ENCODE results near the gene CYS1.
"Not testable (repeated sequence)": the region's sequence is repeated elsewhere in the genome, so short reads cannot be mapped to it uniquely, and the experiment has no call there.

CYS1 gene

GRCh38 chr2:10041711-10042110 lies 38.5 kb downstream of the CYS1 start:
- Histone ChIP-seq H3K9me3 (ENCODE audit: control insufficient read depth, insufficient read depth, low read length) (no peaks in the 10 kb centered on the region), H3K36me3 (ENCODE audit: insufficient read depth, low read length) (no peaks in the 10 kb centered on the region; the same call in 1 of the 2 replicates), H3K9ac (ENCODE audit: low read depth, low read length) (no peak overlapping the region; the same call in none of the 2 replicates), H3K4me1 (ENCODE audit: insufficient read depth, low read length) (no peaks in the 10 kb centered on the region)

DNA sequence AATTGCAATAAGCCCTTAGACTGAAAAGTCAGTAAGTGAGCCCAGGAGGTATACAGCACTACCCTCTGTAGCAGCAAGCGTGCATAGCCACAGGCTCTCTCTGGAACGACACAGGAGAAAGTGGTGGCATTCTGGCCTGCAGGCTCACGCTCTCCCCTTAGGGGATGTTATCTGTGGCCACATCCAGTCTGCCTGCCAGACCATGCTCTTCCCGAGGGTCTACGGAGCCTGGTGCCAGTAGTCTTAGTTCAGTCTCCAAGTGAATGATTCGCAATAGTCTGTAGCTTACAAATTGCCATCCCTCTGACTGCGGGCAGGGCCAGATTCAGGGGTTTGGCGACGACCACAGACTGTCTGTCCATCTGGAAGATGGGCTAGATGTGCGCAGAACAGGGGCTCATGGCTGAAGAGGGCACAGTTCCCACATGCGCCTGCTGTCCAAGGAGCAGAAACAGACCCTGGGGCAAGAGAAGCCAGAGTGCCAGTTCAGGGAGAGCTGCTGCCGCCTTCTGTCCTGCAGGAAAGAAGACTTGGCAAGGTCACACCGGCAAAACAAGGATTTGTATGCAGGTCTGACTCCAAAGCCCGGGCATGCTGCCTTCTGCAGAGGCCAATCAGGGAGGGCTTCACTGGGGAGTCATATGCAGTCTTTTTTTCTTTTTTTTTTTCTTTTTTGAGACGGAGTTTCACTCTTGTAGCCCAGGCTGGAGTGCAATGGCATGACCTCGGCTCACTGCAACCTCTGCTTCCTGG lies 40.4 kb downstream of the CYS1 start:
- H3K9me3 ChIP-seq (ENCODE audit: control insufficient read depth, insufficient read depth, low read length) = no peaks in the 10 kb centered on the region
- H3K36me3 ChIP-seq (ENCODE audit: insufficient read depth, low read length) = no peaks in the 10 kb centered on the region; the same call in 1 of the 2 replicates
- H3K9ac ChIP-seq (ENCODE audit: low read depth, low read length) = no peak overlapping the region
- no peaks in the 10 kb centered on the region for H3K4me1 ChIP-seq (ENCODE audit: insufficient read depth, low read length)

- Histone ChIP-seq H3K36me3 (ENCODE audit: insufficient read depth, low read length) (no peaks in the 10 kb centered on the region; the same call in 1 of the 2 replicates), H3K4me1 (ENCODE audit: insufficient read depth, low read length) (no peaks in the 10 kb centered on the region), H3K9me3 (ENCODE audit: control insufficient read depth, insufficient read depth, low read length) (no peaks in the 10 kb centered on the region), H3K9ac (ENCODE audit: low read depth, low read length) (no peak overlapping the region)
Observed at GRCh38 chr2:10038716-10039115, 41.5 kb downstream of the CYS1 start.

GRCh38 chr2:10038123-10038522 lies 42.1 kb downstream of the CYS1 start:
- Histone ChIP-seq H3K36me3 (ENCODE audit: insufficient read depth, low read length) (no peaks in the 10 kb centered on the region; the same call in 1 of the 2 replicates), H3K4me1 (ENCODE audit: insufficient read depth, low read length) (no peaks in the 10 kb centered on the region)

GRCh38 chr2:10036095-10036884 lies 43.9 kb downstream of the CYS1 start:
- Histone ChIP-seq H3K9ac (ENCODE audit: low read depth, low read length) (no peak overlapping the region), H3K9me3 (ENCODE audit: control insufficient read depth, insufficient read depth, low read length) (no peaks in the 10 kb centered on the region), H3K4me1 (ENCODE audit: insufficient read depth, low read length) (no peaks in the 10 kb centered on the region), H3K36me3 (ENCODE audit: insufficient read depth, low read length) (no peaks in the 10 kb centered on the region; the same call in 1 of the 2 replicates)

More at GRCh38 chr2:10038123-10038522, 42.1 kb downstream of the CYS1 start:
- Histone ChIP-seq H3K9me3 (ENCODE audit: control insufficient read depth, insufficient read depth, low read length) (no peaks in the 10 kb centered on the region), H3K9ac (ENCODE audit: low read depth, low read length) (no peak overlapping the region)

GRCh38 chr2:10035633-10036032 lies 44.6 kb downstream of the CYS1 start:
- no peaks in the 10 kb centered on the region; the same call in 1 of the 2 replicates for H3K36me3 ChIP-seq (ENCODE audit: insufficient read depth, low read length)
- H3K9me3 ChIP-seq (ENCODE audit: control insufficient read depth, insufficient read depth, low read length) = no peaks in the 10 kb centered on the region
- no peak overlapping the region for H3K9ac ChIP-seq (ENCODE audit: low read depth, low read length)
- H3K4me1 ChIP-seq (ENCODE audit: insufficient read depth, low read length) = no peaks in the 10 kb centered on the region

- H3K4me1 ChIP-seq (ENCODE audit: insufficient read depth, low read length) = peaks cover 4% of the 10 kb centered on the region; the same call in 1 of the 2 replicates
- H3K9ac ChIP-seq (ENCODE audit: low read depth, low read length) = no peak overlapping the region
- no peaks in the 10 kb centered on the region for H3K9me3 ChIP-seq (ENCODE audit: control insufficient read depth, insufficient read depth, low read length)
- H3K36me3 ChIP-seq (ENCODE audit: insufficient read depth, low read length) = no peaks in the 10 kb centered on the region; the same call in 1 of the 2 replicates
Observed at GRCh38 chr2:10035053-10035422, 45.2 kb downstream of the CYS1 start.

- no peaks in the 10 kb centered on the region for H3K9me3 ChIP-seq (ENCODE audit: control insufficient read depth, insufficient read depth, low read length)
- H3K36me3 ChIP-seq (ENCODE audit: insufficient read depth, low read length) = no peaks in the 10 kb centered on the region; the same call in 1 of the 2 replicates
- peaks cover 10% of the 10 kb centered on the region; the same call in 1 of the 2 replicates for H3K4me1 ChIP-seq (ENCODE audit: insufficient read depth, low read length)
- no peak overlapping the region for H3K9ac ChIP-seq (ENCODE audit: low read depth, low read length)
Observed at GRCh38 chr2:10034333-10035052, 45.7 kb downstream of the CYS1 start.

DNA sequence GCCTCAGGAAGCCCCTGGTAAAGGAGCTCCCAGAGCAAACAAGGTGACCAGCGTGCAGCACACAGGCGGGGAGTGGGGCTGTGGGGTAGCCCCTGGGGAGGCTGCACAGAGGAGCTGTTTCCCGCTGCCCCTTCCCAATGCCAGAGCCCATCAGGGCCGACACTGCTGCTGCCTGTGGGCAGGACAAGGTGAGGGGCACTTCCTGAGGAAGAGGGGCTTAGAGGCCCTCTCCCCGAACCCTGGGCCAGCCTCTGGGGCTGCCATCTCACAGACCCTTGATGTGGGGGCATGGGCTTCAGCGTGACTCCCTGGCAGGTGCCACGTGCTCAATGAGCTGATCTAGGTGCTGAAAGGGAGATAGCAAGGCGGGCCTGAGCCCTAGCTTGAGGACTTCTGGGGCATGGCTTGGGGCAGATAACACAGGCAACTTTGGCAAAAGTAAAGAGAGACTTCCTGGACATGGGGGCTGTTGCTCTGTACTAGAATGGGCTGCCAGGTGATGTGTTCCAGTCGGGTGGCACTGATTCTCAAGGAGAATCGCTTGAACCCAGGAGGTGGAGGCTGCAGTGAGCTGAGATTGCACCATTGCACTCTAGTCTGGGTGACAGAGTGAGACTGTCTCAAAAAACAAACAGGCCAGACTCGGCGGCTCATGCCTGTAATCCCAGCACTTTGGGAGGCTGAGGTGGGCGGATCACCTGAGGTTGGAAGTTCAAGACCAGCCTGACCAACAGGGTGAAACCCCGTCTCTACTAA lies 46.8 kb downstream of the CYS1 start:
- no peaks in the 10 kb centered on the region; the same call in 1 of the 2 replicates for H3K36me3 ChIP-seq (ENCODE audit: insufficient read depth, low read length)
- no peak overlapping the region for H3K9ac ChIP-seq (ENCODE audit: low read depth, low read length)
- no peaks in the 10 kb centered on the region for H3K9me3 ChIP-seq (ENCODE audit: control insufficient read depth, insufficient read depth, low read length)
- H3K4me1 ChIP-seq (ENCODE audit: insufficient read depth, low read length) = peaks cover 11% of the 10 kb centered on the region; the same call in 1 of the 2 replicates

DNA sequence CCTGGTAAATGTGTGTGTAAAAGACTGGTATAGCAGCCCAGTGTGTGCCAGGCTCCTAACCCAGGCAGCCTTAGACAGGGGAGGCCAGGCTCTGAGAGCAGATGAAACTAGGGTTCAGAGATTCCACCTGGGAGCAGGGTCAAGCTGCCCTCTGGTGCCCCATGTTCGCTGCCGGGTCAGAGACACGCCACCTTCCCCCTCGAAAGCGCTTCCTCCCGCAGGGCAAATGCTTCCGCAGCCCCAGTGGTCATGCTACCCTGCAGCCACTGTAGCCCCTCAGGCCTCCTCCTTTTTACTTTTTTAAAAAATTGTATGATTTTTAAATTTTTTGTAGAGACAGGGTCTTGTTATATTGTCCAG lies 47.5 kb downstream of the CYS1 start:
- Histone ChIP-seq H3K9ac (ENCODE audit: low read depth, low read length) (no peak overlapping the region), H3K9me3 (ENCODE audit: control insufficient read depth, insufficient read depth, low read length) (no peaks in the 10 kb centered on the region), H3K36me3 (ENCODE audit: insufficient read depth, low read length) (no peaks in the 10 kb centered on the region; the same call in 1 of the 2 replicates), H3K4me1 (ENCODE audit: insufficient read depth, low read length) (peaks cover 11% of the 10 kb centered on the region; the same call in 1 of the 2 replicates)

DNA sequence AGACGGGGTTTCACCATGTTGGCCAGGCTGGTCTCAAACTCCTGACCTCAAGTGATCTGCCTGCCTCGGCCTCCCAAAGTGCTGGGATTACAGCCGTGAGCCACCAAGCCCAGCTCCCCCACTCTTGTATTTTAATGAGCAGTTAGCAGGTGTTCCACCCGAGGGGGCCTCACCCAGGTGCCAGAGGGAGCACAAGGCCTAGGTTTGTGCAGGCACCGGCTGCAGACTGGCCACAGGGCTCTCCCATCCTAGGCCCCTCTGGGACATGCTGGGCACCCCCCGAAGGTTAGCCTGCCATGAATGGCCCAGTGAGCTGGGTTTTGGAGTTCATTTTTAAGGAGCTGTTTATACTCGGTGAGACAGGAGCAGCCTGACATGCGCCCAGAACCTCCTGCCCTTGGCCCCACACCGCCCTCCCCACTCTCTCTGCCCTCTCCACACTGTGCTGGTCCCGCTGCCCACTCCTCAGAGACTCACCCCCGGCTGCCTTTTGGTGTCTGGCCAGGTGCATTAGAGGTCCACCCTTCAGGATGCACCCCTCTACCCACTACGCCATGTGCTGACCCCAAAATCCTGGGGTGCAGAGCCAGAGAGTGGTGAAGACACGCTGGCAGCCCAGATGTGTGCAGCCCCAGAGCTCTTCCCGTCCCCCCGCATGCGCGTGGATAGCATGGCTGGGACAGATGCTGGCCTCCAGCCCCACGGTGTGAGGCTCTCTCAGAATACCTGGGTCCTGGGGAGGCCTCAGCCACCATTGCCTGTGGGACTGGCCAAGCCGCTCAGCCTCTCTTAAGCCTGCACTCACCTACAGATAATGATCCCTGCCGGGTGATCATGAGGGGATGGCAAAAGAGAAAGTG lies 48.1 kb downstream of the CYS1 start:
- Histone ChIP-seq H3K4me1 (ENCODE audit: insufficient read depth, low read length) (peaks cover 11% of the 10 kb centered on the region; the same call in 1 of the 2 replicates), H3K9me3 (ENCODE audit: control insufficient read depth, insufficient read depth, low read length) (no peaks in the 10 kb centered on the region), H3K9ac (ENCODE audit: low read depth, low read length) (no peak overlapping the region), H3K36me3 (ENCODE audit: insufficient read depth, low read length) (no peaks in the 10 kb centered on the region)

DNA sequence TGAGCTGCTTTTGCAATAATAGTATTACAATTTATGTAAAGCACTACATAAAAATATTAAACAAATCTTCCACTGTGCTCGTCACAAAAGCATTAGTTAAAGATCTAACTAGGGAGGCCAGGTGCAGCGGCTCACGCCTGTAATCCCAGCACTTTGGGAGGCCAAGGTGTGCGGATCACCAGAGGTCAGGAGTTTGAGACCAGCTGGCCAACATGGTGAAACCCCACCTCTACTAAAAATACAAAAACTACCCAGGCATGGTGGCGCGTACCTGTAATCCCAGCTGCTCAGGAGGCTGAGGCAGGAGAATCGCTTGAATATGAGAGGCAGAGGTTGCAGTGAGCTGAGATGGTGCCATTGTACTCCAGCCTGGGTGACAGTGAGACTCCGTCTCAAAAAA lies 49.4 kb downstream of the CYS1 start:
- H3K9ac ChIP-seq (ENCODE audit: low read depth, low read length); H3K9me3 ChIP-seq (ENCODE audit: control insufficient read depth, insufficient read depth, low read length); H3K36me3 ChIP-seq (ENCODE audit: insufficient read depth, low read length): not testable (repeated sequence)
- H3K4me1 ChIP-seq (ENCODE audit: insufficient read depth, low read length) = peaks cover 11% of the 10 kb centered on the region; the same call in 1 of the 2 replicates

DNA sequence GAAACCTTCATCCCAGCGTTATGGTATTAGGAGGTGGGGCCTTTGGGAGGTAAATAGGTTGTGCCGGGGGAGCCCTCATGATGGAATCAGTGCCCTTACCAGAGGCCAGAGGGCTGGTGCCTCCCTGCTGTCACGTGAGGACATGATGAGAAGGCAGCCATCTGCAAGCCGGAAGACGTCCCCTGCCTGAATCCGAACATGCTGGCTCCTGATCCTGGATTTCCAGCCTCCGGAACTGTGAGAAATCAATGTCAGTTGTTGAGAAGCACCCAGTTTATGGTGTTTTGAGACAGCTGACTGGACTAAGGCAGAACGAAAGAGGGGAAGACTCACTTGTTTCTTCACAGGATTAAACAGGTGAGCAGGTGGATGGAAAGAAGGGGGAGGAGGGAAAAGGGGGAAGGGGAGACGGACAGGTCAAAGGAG lies 49.9 kb downstream of the CYS1 start:
- no peak overlapping the region for H3K9ac ChIP-seq (ENCODE audit: low read depth, low read length)
- no peaks in the 10 kb centered on the region for H3K9me3 ChIP-seq (ENCODE audit: control insufficient read depth, insufficient read depth, low read length)
- H3K36me3 ChIP-seq (ENCODE audit: insufficient read depth, low read length) = no peaks in the 10 kb centered on the region
- peaks cover 11% of the 10 kb centered on the region; the same call in 1 of the 2 replicates for H3K4me1 ChIP-seq (ENCODE audit: insufficient read depth, low read length)
